GM12878 (cell line): ENCODE data around the gene C10orf67.

ENCODE experiments used
- ASH2L ChIP-seq: fragments of 300-600, 200-600 bp; sonication (generic); IDR thresholded peaks from 2 replicates; pipeline ENCODE4 v1.6.1; 2017; ENCODE audit warnings: low read depth, mild to moderate bottlenecking, borderline replicate concordance
- CREB1 ChIP-seq: IDR thresholded peaks from 2 replicates; pipeline ENCODE4 v1.6.1; 2012; ENCODE audit warnings: low read depth, mild to moderate bottlenecking, inconsistent platforms
- CTCF ChIP-seq, 3 experiments: IDR thresholded peaks in 2 of 3; conservative IDR thresholded peaks in 1 of 3; 2 replicates each; pipeline ENCODE4 v1.5.1; 2011; ENCODE audit warnings: low read depth in 3 of 3, low read length in 3 of 3, mild to moderate bottlenecking in 3 of 3, control low read depth in 2 of 3, moderate library complexity in 2 of 3, inconsistent platforms in 1 of 3, mixed read lengths in 1 of 3; ENCODE audit not compliant: control insufficient read depth in 2 of 3, insufficient read depth in 1 of 3; ENCODE audit errors: extremely low read depth in 1 of 3
- EZH2 ChIP-seq: IDR thresholded peaks from 2 replicates; pipeline ENCODE4 v1.6.1; 2012; ENCODE audit warnings: low read depth, mild to moderate bottlenecking, control low read depth, inconsistent platforms, low read length, borderline replicate concordance; ENCODE audit not compliant: control insufficient read depth
- FOXM1 ChIP-seq: IDR thresholded peaks from 2 replicates; pipeline ENCODE4 v1.6.1; 2012; ENCODE audit warnings: low read depth, mild to moderate bottlenecking, inconsistent platforms, low read length, moderate library complexity
- GABPA ChIP-seq: IDR thresholded peaks from 2 replicates; pipeline ENCODE4 v1.6.1; 2014; ENCODE audit warnings: antibody characterized with exemption, low read depth, mild to moderate bottlenecking, inconsistent platforms
- NFIC ChIP-seq: IDR thresholded peaks from 2 replicates; pipeline ENCODE4 v1.6.1; 2012; ENCODE audit warnings: low read depth, mild to moderate bottlenecking, inconsistent platforms, low read length, moderate library complexity
- SIN3A ChIP-seq: IDR thresholded peaks from 2 replicates; pipeline ENCODE4 v1.6.1; 2012; ENCODE audit warnings: low read depth, low read length, improper control_type of control experiment

DNA sequence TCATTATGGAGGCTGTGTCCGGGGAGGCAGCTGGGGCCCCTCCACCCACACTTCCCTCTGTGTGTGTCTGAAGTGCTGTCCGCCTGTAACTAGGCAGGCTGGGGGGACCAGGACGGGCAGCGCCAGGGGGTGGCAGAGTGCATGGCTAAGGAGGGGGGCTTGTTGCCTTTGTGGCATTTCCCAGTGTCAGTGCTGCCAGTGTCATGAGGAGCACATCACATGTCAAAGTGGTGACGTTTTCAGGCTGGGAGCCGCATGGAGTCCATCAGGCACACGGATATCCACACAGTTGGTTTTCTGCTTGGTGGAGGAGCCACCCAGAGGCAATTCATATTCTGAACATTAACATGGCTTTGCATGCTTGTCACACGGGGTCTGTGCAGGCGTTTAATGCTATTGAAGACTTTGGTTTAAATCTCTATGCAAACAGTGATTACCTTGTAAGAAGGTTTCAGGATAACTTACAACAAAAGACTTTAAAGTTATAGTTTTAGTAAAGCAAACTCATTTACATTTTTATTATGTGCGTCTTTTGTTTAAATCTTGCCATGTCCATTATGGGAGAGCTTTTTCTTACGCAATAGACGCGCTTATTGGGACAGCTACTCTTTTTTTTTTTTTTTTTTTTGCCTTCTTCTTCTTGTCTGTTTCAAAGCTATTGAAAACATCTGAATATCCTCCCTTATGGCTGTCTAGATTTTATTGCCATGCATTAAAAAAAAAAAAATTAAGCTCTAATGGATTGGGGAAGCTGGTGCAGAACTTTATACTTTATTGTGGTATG, 52.9 kb downstream of the C10orf67 start:
- no peak for TF ChIP-seq CTCF (IDR thresholded peaks at IDR 0.05 in 2 of 3, conservative IDR thresholded peaks at IDR 0.05 in 1 of 3; ENCODE audit: control insufficient read depth in 2 of 3, extremely low read depth in 1 of 3, insufficient read depth in 1 of 3, low read depth in 3 of 3, low read length in 3 of 3)
- TF ChIP-seq EZH2, result no peak
- no peak for TF ChIP-seq NFIC
- no peak for TF ChIP-seq CREB1
- no peak for TF ChIP-seq FOXM1
- no peak for TF ChIP-seq SIN3A
- TF ChIP-seq ASH2L, result no peak
- no peak for TF ChIP-seq GABPA
